K562 (cell line): ENCODE data around the gene MFSD2B. TPM values are rescaled to one million over a fixed set of nuclear protein-coding genes. Genes with fewer than 3 reads are reported as not detected.

ENCODE experiments used
- CBX5 ChIP-seq: IDR thresholded peaks from 2 replicates; pipeline ENCODE4 v1.6.1; 2014; ENCODE audit warnings: low read depth, borderline replicate concordance
- ETV5 ChIP-seq: sonication (generic); formaldehyde crosslinking; IDR thresholded peaks from 2 replicates; pipeline ENCODE4 v1.4.0; 2020; ENCODE audit warnings: low read depth, mild to moderate bottlenecking, missing genetic modification reagents
- MTF1 ChIP-seq: fragments of 250-450 bp; sonication (Bioruptor Pico); IDR thresholded peaks from 2 replicates; pipeline ENCODE4 v1.9.0; 2021; ENCODE audit warnings: moderate library complexity, mild to moderate bottlenecking, inconsistent platforms, borderline replicate concordance
- MYC ChIP-seq, 2 experiments: fragments of 250-450 bp in 1 of 2; sonication (Bioruptor Pico) in 1 of 2; IDR thresholded peaks; 2 replicates each; pipeline versions ENCODE4 v1.5.1 to v1.6.1; 2012 to 2021; ENCODE audit warnings: low read depth in 2 of 2, borderline replicate concordance in 1 of 2, improper control_type of control experiment in 1 of 2, low read length in 1 of 2, mild to moderate bottlenecking in 1 of 2, moderate library complexity in 1 of 2
- POLR2AphosphoS5 ChIP-seq: IDR thresholded peaks from 2 replicates; pipeline ENCODE4 v1.6.1; 2011; ENCODE audit warnings: mild to moderate bottlenecking, low read depth, low read length, moderate library complexity; ENCODE audit not compliant: control insufficient read depth, insufficient read depth
- ZNF165 ChIP-seq: fragments of 250-450 bp; sonication (Bioruptor Pico); IDR thresholded peaks from 2 replicates; pipeline ENCODE4 v1.4.0; 2020; ENCODE audit warnings: borderline replicate concordance
- polyA plus RNA-seq, 8 experiments: library from polyadenylated mRNA; depleted of rRNA in 4 of 8; stranded (reverse) in 5 of 8; unstranded in 3 of 8; fragments of >200 nt; fragmentation: Nextera tagmentation in 2 of 8; fragmentation: Illumina TruSeq in 1 of 8; extraction: Ambion mirVana in 2 of 8; extraction: Trizol in 1 of 8; gene quantifications; 2 replicates each; pipeline versions ENCODE4 v1.2.1 to v1.2.3, GENCODE V29; 2011 to 2014; ENCODE audit warnings: inconsistent platforms in 1 of 8, missing spikeins in 1 of 8
- total RNA-seq, 7 experiments: library from RNA; depleted of rRNA in 6 of 7; stranded (reverse); fragments of >200 nt in 6 of 7; fragmentation: Illumina TruSeq in 2 of 7; extraction: Trizol in 2 of 7; gene quantifications; 2 replicates each; pipeline versions ENCODE4 v1.2.1 to v1.2.3, GENCODE V29; 2011 to 2021; ENCODE audit warnings: low replicate concordance in 1 of 7
- TF ChIP-seq, protein P1 (sequence below): fragments of 450-650 bp; IDR thresholded peaks from one replicate; pipeline ENCODE4 v1.6.1; 2018; ENCODE audit warnings: mild to moderate bottlenecking, moderate library complexity; ENCODE audit not compliant: partially characterized antibody
- TF ChIP-seq, protein P2 (sequence below): sonication (generic); formaldehyde crosslinking; IDR thresholded peaks from 2 replicates; pipeline ENCODE4 v1.8.0; 2023; ENCODE audit warnings: missing genetic modification reagents, mild to moderate bottlenecking, borderline replicate concordance
- TF ChIP-seq, protein P3 (sequence below): fragments of 150-350 bp; conservative IDR thresholded peaks from 2 replicates; pipeline ENCODE4 v1.6.1; 2014; ENCODE audit warnings: low read length

Gene MFSD2B
- total and polyA plus RNA-seq, 9 of the 15 experiments (the other 6 are each of a cell fraction or from before 2014, with no cell fraction given): 2.6 to 10.9 (median 6.8) TPM

GRCh38 chr2:24046930-24047702 lies 37.2 kb downstream of the MFSD2B start, which contains the start of gene WDCP (continued):
- TF ChIP-seq MYC (IDR thresholded peaks at IDR 0.05; ENCODE audit: low read depth, low read length) (0 out of 2 replicates have a peak, but pooled peaks have one; percentile 15), MYC (CRISPR knock-in tag; IDR thresholded peaks at IDR 0.05; ENCODE audit: borderline replicate concordance, low read depth) (no peak), MTF1 (CRISPR knock-in tag) (no peak), ZNF165 (no peak), POLR2AphosphoS5 (peak; percentile 93), ETV5 (CRISPR knock-in tag) (0 out of 2 replicates have a peak, but pooled peaks have one; percentile 29), CBX5 (no peak)
- TF ChIP-seq, protein P1, sequence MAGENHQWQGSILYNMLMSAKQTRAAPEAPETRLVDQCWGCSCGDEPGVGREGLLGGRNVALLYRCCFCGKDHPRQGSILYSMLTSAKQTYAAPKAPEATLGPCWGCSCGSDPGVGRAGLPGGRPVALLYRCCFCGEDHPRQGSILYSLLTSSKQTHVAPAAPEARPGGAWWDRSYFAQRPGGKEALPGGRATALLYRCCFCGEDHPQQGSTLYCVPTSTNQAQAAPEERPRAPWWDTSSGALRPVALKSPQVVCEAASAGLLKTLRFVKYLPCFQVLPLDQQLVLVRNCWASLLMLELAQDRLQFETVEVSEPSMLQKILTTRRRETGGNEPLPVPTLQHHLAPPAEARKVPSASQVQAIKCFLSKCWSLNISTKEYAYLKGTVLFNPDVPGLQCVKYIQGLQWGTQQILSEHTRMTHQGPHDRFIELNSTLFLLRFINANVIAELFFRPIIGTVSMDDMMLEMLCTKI: no peak
- TF ChIP-seq, protein P2, sequence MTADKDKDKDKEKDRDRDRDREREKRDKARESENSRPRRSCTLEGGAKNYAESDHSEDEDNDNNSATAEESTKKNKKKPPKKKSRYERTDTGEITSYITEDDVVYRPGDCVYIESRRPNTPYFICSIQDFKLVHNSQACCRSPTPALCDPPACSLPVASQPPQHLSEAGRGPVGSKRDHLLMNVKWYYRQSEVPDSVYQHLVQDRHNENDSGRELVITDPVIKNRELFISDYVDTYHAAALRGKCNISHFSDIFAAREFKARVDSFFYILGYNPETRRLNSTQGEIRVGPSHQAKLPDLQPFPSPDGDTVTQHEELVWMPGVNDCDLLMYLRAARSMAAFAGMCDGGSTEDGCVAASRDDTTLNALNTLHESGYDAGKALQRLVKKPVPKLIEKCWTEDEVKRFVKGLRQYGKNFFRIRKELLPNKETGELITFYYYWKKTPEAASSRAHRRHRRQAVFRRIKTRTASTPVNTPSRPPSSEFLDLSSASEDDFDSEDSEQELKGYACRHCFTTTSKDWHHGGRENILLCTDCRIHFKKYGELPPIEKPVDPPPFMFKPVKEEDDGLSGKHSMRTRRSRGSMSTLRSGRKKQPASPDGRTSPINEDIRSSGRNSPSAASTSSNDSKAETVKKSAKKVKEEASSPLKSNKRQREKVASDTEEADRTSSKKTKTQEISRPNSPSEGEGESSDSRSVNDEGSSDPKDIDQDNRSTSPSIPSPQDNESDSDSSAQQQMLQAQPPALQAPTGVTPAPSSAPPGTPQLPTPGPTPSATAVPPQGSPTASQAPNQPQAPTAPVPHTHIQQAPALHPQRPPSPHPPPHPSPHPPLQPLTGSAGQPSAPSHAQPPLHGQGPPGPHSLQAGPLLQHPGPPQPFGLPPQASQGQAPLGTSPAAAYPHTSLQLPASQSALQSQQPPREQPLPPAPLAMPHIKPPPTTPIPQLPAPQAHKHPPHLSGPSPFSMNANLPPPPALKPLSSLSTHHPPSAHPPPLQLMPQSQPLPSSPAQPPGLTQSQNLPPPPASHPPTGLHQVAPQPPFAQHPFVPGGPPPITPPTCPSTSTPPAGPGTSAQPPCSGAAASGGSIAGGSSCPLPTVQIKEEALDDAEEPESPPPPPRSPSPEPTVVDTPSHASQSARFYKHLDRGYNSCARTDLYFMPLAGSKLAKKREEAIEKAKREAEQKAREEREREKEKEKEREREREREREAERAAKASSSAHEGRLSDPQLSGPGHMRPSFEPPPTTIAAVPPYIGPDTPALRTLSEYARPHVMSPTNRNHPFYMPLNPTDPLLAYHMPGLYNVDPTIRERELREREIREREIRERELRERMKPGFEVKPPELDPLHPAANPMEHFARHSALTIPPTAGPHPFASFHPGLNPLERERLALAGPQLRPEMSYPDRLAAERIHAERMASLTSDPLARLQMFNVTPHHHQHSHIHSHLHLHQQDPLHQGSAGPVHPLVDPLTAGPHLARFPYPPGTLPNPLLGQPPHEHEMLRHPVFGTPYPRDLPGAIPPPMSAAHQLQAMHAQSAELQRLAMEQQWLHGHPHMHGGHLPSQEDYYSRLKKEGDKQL (CRISPR knock-in tag): no peak
- TF ChIP-seq, protein P3, sequence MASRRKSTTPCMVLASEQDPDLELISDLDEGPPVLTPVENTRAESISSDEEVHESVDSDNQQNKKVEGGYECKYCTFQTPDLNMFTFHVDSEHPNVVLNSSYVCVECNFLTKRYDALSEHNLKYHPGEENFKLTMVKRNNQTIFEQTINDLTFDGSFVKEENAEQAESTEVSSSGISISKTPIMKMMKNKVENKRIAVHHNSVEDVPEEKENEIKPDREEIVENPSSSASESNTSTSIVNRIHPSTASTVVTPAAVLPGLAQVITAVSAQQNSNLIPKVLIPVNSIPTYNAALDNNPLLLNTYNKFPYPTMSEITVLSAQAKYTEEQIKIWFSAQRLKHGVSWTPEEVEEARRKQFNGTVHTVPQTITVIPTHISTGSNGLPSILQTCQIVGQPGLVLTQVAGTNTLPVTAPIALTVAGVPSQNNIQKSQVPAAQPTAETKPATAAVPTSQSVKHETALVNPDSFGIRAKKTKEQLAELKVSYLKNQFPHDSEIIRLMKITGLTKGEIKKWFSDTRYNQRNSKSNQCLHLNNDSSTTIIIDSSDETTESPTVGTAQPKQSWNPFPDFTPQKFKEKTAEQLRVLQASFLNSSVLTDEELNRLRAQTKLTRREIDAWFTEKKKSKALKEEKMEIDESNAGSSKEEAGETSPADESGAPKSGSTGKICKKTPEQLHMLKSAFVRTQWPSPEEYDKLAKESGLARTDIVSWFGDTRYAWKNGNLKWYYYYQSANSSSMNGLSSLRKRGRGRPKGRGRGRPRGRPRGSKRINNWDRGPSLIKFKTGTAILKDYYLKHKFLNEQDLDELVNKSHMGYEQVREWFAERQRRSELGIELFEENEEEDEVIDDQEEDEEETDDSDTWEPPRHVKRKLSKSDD: no peak
